HG03025 (cell line): ENCODE data around the gene ZDHHC1.

Experiments
- ATAC-seq: cut with Tn5 transposase; IDR thresholded peaks from one replicate; pipeline ENCODE4 v1.9.1; 2021; ENCODE audit warnings: mild to moderate bottlenecking, moderate library complexity; ENCODE audit not compliant: unreplicated experiment, low FRiP score

ZDHHC1 gene

DNA sequence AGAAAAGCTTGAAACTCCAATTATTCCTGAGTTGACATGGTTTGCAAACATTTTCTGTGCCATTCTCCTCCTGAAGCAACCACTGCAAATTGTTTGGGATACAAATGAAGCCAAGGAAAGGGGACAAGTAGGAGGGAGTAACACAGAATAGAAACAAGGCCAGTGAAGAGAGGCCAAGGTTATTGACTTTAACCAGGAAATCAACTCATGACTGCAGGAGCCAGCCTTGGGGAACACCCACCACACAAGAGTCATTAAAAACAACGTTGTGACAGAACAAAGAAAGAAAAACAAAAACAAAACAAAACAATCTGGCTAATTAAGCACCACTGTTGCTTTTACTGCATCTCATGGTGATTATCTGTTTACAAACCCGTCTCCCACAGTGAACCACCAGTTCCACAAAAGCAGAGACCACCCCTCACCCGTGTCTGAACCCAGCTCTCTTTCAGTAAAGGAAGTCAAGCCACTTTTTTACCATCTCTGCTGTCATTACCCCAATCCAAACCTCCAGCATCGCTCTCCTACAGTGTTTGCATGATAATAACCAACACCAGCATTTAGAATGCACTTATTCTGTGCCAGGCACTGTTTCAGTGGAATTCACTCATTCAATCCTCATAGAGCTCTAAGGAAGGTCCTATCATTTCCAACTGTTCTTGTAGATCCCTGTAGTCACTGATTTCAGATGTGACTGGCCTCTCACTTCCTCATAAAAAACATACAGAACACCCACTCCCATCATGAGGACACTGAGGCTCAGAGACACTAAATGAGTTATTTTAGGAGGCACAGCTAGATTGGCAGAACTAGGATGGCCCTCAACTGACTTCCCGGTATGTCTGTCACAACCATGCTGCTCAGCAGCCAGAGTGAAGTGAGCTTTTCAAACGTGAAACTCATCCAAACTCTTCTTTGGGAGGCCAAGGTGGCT, 2.0 kb downstream of the ZDHHC1 start:
- no peak for ATAC-seq

DNA sequence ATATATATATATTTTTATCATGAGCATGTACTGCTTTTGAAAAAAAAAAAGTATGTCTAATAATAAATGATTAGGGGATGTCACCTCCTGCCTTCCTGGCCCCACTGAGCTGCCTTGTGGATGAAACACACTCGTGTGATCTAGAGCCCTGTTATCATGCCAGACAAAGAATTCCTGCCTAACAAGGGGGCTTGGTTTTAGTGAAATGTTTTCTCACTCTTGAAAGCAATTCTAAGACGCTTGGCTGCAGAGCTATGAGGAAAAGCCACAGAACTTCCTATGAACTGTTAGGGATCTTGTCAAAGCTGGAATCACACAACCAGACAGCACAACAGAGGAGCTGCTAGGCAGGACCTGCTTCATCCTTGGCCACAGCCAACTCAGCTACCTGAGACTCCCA, 4.0 kb downstream of the ZDHHC1 start:
- no peak for ATAC-seq

DNA sequence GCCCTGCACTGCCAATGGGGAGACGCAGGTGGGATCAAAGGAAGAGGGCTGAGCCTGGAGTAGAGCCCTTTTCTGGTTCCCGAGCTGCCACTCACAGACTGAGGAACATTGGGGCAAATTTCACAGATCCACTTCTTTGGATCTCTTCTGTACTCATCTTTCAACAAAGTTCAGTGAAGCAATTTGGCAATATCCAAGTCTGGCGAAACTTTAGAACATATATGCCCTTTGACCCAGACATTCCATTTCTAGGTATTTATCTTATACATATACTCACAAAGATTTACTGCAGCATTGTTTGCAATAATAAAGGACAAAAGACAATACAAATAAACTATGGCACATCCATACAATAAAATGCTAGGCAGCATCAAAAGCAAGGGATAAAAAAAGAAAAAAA, 4.9 kb downstream of the ZDHHC1 start:
- ATAC-seq, result no peak

DNA sequence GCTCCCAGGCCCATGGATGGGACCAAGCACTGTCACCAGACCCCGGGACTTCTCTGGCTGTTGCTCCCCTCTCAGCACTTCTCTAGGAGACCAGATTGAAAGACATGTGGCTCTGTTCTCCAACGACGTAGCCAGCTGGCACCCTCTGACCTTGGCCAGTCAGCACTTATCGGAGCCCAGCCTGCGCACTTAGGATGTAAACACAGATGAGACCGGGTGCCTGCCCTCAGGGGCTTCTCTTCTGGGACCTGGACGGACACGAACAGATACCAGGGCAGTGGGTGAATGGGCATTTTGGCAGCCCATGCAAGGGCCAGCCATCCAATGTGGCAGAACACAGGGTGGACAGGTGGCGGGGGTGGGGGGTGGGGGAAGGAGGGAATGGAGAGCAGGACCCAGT, 6.6 kb downstream of the ZDHHC1 start:
- no peak for ATAC-seq

DNA sequence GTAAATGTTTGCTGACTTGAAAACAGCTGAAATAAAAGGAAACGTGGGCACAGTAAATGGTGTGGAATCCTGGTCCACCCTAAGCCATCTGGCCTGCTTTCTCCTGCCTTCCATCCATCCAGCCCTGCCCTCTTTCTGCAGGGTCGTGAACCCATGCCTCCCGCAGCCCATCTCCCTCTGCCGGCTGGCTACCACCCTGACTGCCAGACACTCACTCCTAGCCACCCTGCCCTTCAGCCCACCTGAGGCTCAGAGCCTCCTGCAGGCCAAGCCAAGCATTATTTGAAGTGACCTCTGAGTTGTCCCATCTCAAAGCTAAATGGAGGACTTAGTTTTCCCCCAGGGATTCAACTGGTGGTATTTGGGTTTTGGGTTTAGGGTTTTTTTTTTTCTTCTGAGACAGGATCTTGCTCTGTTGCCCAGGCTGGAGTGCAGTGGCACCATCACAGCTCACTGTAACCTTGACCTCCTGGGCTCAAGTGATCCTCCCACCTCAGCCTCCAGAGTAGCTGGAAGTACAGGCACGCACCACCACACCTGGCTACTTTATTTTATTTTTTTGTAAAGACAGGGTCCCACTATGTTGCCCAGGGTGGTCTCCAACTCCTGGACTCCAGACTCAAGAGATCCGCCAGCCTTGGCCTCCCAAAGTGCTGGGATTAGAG, 8.4 kb downstream of the ZDHHC1 start:
- ATAC-seq, result no peak

DNA sequence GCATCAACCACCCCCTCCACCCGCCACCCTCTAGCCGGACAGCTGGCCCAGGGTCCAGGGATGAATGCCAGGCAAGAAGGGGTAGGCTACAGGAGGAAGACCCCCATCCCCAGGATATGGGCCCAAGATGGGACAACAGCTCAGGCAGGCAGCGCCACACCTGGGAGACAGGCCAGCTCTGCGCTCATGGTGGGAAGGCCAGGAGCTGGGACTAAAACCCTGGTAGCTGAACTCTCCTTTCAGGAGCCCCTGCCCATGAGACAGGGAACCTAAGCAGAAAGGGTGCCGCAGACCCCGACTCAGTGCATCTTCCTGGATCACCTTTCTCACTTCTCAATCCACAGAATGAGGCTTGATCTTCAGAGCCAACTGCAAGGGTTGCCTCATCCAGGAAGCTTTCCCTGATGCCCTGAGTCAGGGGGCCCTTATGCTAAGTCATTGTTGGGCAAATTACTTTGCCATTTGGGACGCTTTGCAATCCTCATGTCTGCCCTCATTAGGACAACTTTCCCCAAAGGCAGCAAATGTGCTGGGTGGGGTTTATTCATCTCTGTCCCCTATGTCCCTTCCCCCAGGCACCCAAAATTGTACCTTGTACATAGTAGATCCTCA, 9.0 kb downstream of the ZDHHC1 start:
- no peak for ATAC-seq

DNA sequence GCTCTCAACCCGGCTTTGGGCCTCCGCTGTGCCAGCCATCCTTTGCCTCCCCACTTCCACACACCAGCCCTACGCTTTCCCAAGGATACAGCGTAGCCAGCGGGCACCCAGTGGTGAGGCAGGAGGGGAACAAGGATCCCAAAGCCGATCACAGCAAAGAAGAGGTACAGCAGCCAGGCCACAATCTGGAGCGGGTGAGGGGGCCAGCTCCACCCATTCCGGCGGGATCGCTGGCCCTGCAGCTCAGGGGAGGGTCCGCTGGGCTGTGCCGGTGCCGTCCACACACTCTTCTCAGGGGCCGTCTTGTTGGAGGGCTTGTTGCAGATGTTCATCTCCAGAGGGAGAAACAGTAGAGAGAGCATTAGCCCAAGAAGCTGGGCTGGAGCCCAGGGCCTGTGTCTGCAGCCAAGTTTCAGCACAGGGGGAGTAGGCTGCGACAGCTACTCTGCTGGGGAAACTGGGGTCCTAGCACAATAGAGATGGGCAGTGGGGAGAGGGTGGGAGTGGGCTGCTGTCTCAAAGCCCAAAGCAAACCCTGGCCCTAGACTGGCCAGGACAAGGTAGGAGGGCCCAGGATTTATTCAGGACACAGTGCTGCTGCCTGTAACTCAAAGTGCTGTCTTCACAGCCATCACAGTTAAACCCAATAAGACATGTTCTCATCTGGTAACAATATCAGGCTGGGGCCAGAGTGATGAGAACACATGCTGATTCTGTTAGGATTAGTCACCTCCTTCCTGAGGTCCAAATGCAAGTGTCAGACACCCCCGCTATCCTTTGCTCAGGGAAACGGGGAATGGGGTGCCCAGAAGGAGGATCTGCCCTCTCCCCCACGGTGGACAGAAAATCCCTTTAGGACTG, 9.9 kb downstream of the ZDHHC1 start:
- ATAC-seq, result no peak

DNA sequence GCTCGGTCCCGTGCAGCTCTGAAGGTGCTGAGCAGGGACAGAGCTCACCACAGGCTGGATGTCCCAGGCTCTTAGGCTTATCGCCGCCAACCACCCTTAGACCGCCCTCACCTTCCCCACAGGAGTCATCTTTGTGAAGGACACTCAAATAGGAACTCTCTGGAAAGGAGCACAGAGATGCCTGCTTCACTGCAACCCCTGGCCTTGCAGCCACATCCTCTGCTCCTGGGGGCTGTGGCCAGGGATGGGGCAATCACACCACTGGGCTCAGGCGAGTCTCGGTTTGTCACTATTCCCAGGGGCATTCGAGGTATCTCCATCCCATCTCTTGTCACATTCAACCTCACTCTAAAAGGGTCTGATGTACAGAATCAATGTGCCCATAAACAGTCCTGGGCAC, 10.9 kb downstream of the ZDHHC1 start:
- ATAC-seq, result no peak

DNA sequence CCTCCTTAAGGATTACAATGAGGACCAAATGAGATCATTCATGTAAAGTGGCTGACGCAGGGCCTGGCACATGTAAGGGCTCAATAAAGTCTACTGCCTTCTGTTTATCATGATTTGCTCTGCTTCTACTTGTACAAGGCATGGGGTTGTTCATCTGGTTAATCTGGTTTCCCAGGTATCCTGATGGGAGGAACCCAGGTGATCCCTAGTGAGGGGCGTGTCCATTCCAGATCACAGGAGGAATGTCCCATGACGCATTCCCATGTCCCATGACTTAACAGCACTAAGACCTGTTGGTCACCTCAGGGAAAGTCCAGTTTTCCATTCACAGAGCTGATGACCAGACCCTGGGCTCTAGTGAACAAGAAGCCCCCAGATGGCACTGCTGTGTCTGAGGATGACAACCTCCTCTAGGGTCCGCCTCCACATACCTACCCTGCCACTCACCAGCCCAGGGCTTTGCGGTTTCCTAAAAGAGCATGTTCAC, 11.5 kb downstream of the ZDHHC1 start:
- ATAC-seq, result no peak

DNA sequence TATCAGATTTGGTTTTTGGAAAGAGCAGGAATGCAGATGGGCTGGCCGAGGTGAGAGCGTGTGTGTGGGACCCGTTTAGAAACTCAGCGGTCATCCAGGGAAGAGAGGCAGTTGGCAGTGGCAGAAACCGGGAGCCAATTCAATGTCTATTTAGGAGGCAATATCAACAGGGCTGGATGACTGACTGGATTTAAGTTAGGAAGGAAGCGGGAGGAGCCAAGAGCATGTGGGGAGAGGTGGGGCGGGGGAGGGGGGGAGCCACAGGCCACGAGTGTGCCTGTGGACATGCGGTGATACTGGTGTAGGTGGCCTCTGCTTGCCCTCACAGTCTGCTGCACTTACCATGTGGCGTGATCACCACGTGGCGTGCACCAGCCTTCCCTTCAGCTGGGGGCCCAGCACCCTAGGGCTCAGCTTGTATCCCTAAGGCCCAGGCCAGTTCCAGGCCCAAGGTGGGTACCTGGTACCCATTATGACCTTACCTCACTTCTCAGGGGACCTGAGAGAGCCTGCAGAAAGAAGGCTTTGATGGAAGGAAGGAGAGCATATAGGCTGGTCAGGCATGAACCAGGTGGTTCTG, 12.2 kb downstream of the ZDHHC1 start:
- ATAC-seq, result no peak

DNA sequence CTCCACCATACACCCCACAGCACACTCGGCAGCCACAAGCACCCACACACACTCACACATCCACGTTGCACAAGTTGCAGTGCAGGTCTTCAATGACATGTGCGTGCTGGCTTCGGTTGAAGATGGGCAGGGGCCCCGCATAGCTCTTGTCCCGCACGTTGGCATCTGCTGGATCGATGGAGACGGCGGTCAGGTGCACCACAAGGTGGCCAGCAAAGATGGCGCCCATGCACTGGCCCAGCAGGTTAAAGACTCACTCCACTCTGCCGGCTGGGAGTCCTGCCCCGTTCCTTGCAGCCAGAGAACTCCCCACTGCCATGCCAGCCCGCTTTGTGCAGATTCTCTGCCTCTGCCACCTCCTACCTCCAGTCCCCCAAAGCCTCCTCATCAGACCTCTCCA, 15.4 kb downstream of the ZDHHC1 start:
- ATAC-seq, result no peak

DNA sequence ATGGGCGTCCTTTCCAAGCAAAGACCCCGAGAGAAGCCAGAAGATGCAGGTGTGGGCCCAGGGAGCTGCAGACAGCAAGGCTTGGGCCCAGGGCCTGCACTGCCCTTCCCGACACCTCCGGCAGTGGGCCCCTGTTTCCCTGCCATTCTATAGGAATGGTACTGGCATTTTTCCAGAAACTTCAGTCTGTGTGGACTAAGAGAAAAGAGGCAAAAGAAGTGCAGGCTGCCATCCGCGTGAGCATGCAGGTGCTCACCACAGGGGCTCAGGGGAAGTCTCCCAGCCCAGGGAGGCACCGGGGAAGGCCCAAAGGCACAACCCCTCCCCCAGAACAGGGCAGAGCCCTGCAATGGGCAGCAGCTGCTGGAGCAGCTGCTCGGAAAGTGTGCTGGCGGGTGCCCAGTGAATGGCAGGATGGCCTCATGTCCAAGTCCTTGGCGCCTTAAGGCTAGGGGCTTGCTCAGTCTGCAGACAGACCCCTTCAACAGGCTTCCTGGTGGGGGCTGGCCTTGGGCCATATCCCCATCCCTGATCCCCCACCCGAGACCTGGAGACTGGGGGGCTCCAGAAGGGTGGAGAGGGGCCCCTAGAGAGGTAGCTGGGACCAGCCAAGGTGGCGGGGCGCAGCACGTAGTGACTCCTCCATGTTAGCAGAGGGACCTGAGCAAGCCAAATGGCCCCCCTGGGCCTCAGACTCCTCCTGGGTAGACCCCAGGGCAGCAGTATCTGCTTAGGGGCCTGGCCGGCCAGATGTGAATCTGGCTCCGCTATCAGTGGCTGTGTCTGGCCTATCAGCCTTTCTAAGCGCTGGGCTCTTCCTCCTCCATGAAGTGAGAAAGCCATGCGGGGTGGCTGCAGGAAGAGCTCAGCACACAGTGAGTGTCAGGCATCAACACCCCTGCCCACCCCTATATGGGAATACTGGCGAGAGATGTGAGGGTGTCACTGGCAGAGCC, 16.2 kb downstream of the ZDHHC1 start:
- no peak for ATAC-seq

DNA sequence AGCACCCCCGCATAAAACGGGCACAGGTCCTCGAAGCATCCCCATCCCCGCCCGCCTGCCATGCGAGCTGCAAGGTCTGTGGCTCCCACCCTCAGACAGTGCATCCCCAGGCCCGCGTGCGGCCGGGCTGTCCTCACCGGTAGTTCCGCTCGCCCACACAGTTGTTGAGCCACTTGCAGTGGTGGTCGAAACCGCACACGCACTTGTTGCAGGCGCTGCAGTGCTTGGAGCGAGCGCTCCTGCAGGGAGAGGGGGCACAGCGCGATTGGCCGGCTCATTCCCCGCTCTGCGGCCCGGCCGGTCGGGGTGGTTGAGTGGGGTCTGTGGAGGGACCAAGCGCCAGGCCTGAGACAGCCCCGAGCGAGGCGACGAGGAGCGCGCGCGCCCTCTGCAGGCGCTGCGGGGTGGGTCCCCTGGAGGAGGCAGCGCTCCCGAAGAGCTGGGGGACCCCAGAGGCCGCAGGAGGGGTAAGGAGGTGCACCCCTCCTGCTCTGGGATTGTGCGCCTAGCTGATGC, 17.0 kb downstream of the ZDHHC1 start:
- ATAC-seq, result no peak

DNA sequence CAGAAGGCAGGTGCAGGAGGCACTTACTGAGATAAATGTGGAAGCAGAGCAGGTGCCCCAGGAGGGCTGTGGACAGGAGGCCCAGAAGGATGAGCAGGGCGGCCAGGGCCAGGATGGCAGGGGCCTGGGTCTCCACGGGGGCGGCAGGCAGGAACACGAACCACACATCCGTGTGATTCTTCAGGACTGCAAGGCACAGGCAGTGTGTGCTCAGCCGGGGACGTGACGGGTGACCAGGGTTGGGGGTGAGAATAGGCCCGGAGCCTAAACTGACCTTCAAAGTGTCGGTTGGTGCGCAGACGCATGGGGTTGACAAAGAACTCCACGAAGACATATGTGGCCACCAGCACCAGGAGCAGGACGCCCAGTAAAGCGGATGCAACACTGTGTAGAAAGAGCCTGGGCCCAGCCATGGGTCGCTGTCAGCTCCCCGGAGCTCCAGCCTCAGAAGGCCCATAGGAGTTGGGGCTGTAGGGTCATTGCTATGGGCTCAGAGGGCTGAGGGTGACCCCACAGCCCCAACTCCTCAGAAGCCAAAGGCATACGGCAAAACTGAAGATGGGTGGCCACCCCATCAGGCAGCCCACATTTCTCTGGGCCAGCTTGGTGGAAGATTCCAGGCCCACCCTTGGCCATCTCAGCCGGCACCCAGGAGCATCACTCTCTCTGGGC, 17.6 kb downstream of the ZDHHC1 start:
- no peak for ATAC-seq

DNA sequence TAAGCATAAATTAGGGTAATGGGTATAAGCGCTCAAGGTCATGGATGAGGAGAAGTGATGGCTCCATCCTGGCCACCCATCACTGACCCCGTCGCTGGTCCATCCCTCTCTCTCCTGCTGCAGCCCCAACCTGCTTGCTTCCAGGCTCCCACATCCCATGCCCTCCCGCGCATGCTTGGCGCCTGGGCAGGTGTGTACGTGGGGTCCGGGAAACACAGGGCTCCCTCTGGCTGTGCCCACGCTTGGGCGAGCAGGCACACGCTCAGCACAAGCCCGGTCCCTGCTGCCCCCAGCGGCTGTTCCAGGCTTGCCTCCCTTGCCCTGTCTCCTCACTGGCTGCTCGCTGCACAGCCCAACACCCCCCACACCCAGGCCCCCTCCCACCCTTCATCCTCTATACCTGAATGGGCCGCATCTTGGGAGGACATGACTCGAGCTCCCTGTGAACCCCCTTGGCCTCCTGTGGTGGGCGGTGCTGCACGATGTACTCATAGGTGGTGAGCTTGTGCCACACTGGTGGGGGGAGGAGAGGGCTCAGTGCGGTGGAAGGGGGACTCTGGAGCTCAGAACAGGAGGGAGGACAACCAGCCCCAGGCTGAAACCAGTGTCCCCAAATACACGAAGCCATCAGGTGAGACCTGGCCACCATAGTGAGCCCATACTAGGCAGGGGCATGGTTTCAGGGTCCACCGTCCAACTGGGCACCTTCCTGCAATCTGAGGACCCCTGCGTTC, 18.3 kb downstream of the ZDHHC1 start:
- ATAC-seq, result no peak

DNA sequence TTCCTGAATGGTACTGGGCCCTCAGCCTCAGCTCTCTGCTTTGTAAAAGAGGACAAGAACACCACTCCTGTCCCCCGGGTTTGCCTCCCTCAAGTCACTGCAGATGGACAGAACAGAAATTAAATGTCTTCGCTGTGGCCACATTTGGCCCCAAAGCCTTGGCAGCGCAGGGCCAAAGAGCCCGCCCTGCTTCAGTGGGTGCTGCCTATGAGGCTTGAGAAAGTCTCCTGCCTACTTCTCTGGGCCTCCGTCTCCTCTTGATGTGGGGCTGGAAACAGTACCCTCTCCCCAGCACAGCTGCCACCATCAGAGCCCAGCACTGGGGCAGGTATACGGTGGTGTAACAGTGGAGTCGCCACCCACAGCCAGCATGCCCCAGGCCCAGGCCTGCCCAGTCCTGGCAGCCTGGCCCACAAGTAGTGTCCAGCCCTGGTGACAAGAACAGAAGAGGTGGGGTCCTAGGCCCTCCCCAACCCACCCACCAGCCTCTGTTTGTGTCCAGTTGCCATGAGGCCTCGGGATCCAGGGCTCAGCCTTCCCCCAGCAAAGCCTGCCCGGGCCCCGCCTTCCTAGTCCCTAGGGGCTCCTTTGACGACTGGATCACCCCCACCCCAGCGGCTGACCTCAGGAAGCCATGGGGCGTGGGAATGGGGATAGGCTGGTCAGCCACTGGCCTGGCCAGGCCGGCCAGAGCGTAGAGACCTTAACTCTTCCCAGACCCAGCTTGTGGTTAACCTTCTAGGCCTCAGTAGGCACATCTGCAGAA, 19.1 kb downstream of the ZDHHC1 start:
- ATAC-seq, result no peak
